SK-N-SH (cell line): Measurements from ENCODE around the gene NUP188. TPM values are rescaled to one million over a fixed set of nuclear protein-coding genes. Genes with fewer than 3 reads are reported as not detected.

ENCODE experiments used
- CTCF ChIA-PET: fragments of 300-600, 350-600 bp; formaldehyde crosslinking; extraction: SDS; loops from one replicate; lab custom pipeline; 2021; lab: Yijun Ruan, JAX
- POLR2A ChIA-PET: fragments of 350-600 bp; sonication (Branson Sonifier 250); formaldehyde crosslinking; extraction: SDS; loops from one replicate; lab custom pipeline; 2020; ENCODE audit warnings: antibody characterized with exemption, inconsistent platforms; lab: Yijun Ruan, JAX
- DNase-seq: peaks from one replicate; pipeline ENCODE4 v3.0.0; 2012
- H2AFZ ChIP-seq: fragments of 200-600 bp; sonication (generic); 2 replicates; pipeline ENCODE4 v1.8.1; 2016; ENCODE audit warnings: antibody characterized with exemption, mild to moderate bottlenecking, low read depth
- H3F3A ChIP-seq: fragments of 200-600 bp; sonication (generic); replicated peaks from 2 replicates; pipeline ENCODE3; 2016; ENCODE audit warnings: antibody characterized with exemption, mild to moderate bottlenecking; ENCODE audit not compliant: insufficient read depth
- H3K27ac ChIP-seq, 2 experiments: fragments of 200-500 bp in 1 of 2; fragments of 200-600 bp in 1 of 2; sonication (Bioruptor generic) in 1 of 2; sonication (generic), shearing (Covaris generic) in 1 of 2; 2 replicates each; pipeline versions ENCODE4 v1.5.1 to v1.6.1; 2014 to 2016; ENCODE audit warnings: low read depth in 2 of 2, inconsistent platforms in 1 of 2, low read length in 1 of 2, mild to moderate bottlenecking in 1 of 2, mixed read lengths in 1 of 2
- H3K27me3 ChIP-seq: fragments of 200-600 bp; sonication (generic), shearing (Covaris generic); 2 replicates; pipeline ENCODE4 v1.6.1; 2016; ENCODE audit warnings: mixed run types; ENCODE audit not compliant: insufficient read depth
- H3K36me3 ChIP-seq, 2 experiments: fragments of 200-500 bp in 1 of 2; fragments of 200-600 bp in 1 of 2; sonication (Bioruptor generic) in 1 of 2; sonication (generic) in 1 of 2; replicated peaks in 1 of 2; 2 replicates each; pipeline versions ENCODE3 to v1.5.1; 2014 to 2016; ENCODE audit warnings: low read length in 1 of 2, mild to moderate bottlenecking in 1 of 2; ENCODE audit not compliant: insufficient read depth in 2 of 2, control insufficient read depth in 1 of 2
- H3K4me1 ChIP-seq, 2 experiments: fragments of 200-500 bp in 1 of 2; fragments of 200-600 bp in 1 of 2; sonication (Bioruptor generic) in 1 of 2; sonication (generic), shearing (Covaris generic) in 1 of 2; 2 replicates each; pipeline versions ENCODE4 v1.5.1 to v1.6.1; 2014 to 2016; ENCODE audit warnings: low read depth in 1 of 2, low read length in 1 of 2, mixed run types in 1 of 2; ENCODE audit not compliant: insufficient read depth in 2 of 2, control insufficient read depth in 1 of 2
- H3K4me2 ChIP-seq: fragments of 200-600 bp; sonication (generic), shearing (Covaris generic); 2 replicates; pipeline ENCODE4 v1.6.1; 2017; ENCODE audit warnings: mixed run types
- H3K4me3 ChIP-seq, 2 experiments: fragments of 200-500 bp in 1 of 2; fragments of 200-600 bp in 1 of 2; sonication (Bioruptor generic) in 1 of 2; sonication (generic), shearing (Covaris generic) in 1 of 2; 2 replicates each; pipeline versions ENCODE4 v1.5.1 to v1.8.1; 2014 to 2016; ENCODE audit warnings: low read depth in 2 of 2, inconsistent platforms in 1 of 2, low read length in 1 of 2, mild to moderate bottlenecking in 1 of 2, mixed read lengths in 1 of 2, moderate library complexity in 1 of 2
- H3K79me2 ChIP-seq: fragments of 200-600 bp; sonication (generic); 2 replicates; pipeline ENCODE4 v1.8.1; 2017; ENCODE audit warnings: mild to moderate bottlenecking; ENCODE audit not compliant: insufficient read depth
- H3K9ac ChIP-seq: fragments of 200-600 bp; sonication (generic); 2 replicates; pipeline ENCODE4 v1.6.1; 2017; ENCODE audit warnings: mixed run types
- H3K9me2 ChIP-seq: fragments of 200-600 bp; sonication (generic); 2 replicates; pipeline ENCODE4 v1.6.1; 2017; ENCODE audit warnings: mixed run types
- H3K9me3 ChIP-seq: fragments of 200-600 bp; sonication (generic); 2 replicates; pipeline ENCODE4 v1.6.1; 2017; ENCODE audit warnings: mixed run types, mild to moderate bottlenecking, moderate library complexity
- H4K20me1 ChIP-seq: fragments of 200-600 bp; sonication (generic); 2 replicates; pipeline ENCODE4 v1.6.1; 2017; ENCODE audit warnings: mild to moderate bottlenecking, mixed run types; ENCODE audit not compliant: insufficient read depth
- CHD2 ChIP-seq: fragments of 150-350 bp; IDR thresholded peaks from 2 replicates; pipeline ENCODE4 v1.6.1; 2018; ENCODE audit warnings: low read length; ENCODE audit not compliant: partially characterized antibody
- ELF1 ChIP-seq: IDR thresholded peaks from 2 replicates; pipeline ENCODE4 v1.4.0; 2012
- EZH2phosphoT487 ChIP-seq: fragments of 200-600 bp; sonication (generic); IDR thresholded peaks from 2 replicates; pipeline ENCODE4 v1.6.1; 2017; ENCODE audit warnings: low read depth, mixed run types, mild to moderate bottlenecking, antibody characterized with exemption, moderate library complexity, borderline replicate concordance
- GATA2 ChIP-seq: sonication (generic); formaldehyde crosslinking; IDR thresholded peaks from 2 replicates; pipeline ENCODE4 v1.5.0; 2020; ENCODE audit warnings: mild to moderate bottlenecking, missing genetic modification reagents
- JUND ChIP-seq: IDR thresholded peaks from 2 replicates; pipeline ENCODE4 v1.4.0; 2012
- MEF2A ChIP-seq: IDR thresholded peaks from 2 replicates; pipeline ENCODE4 v1.4.0; 2012; ENCODE audit warnings: low read depth, borderline replicate concordance
- NRF1 ChIP-seq: IDR thresholded peaks from 2 replicates; pipeline ENCODE4 v1.6.1; 2012; ENCODE audit warnings: low read depth, mild to moderate bottlenecking, low read length
- SIN3A ChIP-seq: IDR thresholded peaks from 2 replicates; pipeline ENCODE4 v1.6.1; 2012; ENCODE audit warnings: low read depth, mild to moderate bottlenecking, low read length, moderate library complexity, borderline replicate concordance
- SMC3 ChIP-seq: IDR thresholded peaks from 2 replicates; pipeline ENCODE4 v1.6.1; 2012; ENCODE audit warnings: low read depth, low read length, improper control_type of control experiment
- TAF1 ChIP-seq: IDR thresholded peaks from 2 replicates; pipeline ENCODE4 v1.6.1; 2012; ENCODE audit warnings: low read depth, mild to moderate bottlenecking, low read length, moderate library complexity, borderline replicate concordance
- YY1 ChIP-seq: IDR thresholded peaks from 2 replicates; pipeline ENCODE4 v1.4.0; 2012; ENCODE audit warnings: low read depth, mild to moderate bottlenecking
- WGBS: methylation state at CpG from one replicate; pipeline ENCODE4 v1.1.6; 2017; ENCODE audit warnings: low lambda C conversion rate; 5-methylcytosine and 5-hydroxymethylcytosine counted together
- polyA plus RNA-seq, 3 experiments: library from polyadenylated mRNA; depleted of rRNA; stranded (reverse); fragments of >200 nt; gene quantifications; 2 replicates each; pipeline ENCODE4 v1.2.3, GENCODE V29; 2012
- TF ChIP-seq, protein P1 (sequence below): fragments of 150-350 bp; IDR thresholded peaks from 2 replicates; pipeline ENCODE4 v1.6.1; 2017; ENCODE audit warnings: antibody characterized with exemption, low read length, low read depth, borderline replicate concordance
- TF ChIP-seq, protein P2 (sequence below): IDR thresholded peaks from 2 replicates; pipeline ENCODE4; 2012
- TF ChIP-seq, protein P3 (sequence below): IDR thresholded peaks from 2 replicates; pipeline ENCODE4 v1.6.1; 2012; ENCODE audit warnings: mild to moderate bottlenecking, low read depth, low read length, moderate library complexity

NUP188 gene
- polyA plus RNA-seq, 1 of the 3 experiments (the other 2 are of a cell fraction), result 49.5 TPM

DNA sequence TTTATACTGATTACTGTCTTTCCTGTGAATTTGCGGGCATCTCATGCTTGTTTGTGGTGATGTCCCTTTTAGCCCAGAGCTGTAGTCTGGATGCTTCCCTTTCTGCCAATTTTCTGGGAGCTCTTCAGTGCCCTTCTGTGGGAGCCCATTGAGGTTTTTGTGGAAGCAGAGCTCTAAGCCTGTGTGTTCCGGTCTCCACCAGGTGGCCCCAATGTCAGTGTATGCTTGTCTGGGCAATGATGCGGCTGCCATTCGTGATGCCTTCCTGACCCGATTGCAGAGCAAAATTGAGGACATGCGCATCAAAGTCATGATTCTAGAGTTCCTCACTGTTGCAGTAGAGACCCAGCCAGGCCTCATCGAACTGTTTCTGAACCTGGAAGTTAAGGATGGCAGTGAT lies 45.5 kb downstream of the NUP188 start (continued):
- no peak for TF ChIP-seq SIN3A
- peak; percentile 21; the same call in 1 of the 2 replicates for TF ChIP-seq SMC3
- TF ChIP-seq YY1, result no peak
- TF ChIP-seq, all 33 proteins: peak for 3

DNA sequence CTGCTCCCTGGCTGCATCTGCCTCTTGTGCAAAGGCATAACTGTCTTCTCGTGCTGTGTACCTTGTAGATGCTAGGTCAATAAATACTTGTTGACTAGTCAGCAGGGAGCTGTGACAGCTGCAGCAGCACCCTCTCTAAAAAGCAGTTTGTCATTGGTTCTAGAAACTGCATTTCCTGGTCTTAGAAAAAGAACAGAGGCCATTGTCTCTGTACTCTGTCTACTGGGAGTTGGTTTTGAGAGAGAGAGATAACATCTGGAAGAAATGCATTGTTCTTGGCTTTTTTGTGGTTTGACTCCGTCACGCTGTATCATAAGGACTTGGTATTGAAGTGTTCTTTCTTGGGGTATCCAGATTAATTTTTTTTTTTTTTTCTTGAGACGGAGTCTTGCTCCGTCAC lies 48.3 kb downstream of the NUP188 start:
- TF ChIP-seq ELF1, result no peak
- no peak for TF ChIP-seq JUND
- H3K79me2 ChIP-seq, result no peaks in the 10 kb centered on the region
- H3K9me3 ChIP-seq, result no peaks in the 10 kb centered on the region
- WGBS, result 92% methylated on average over 5 of the region's 5 CpGs
- no peak overlapping the region for H3K27ac ChIP-seq
- no peaks in the 10 kb centered on the region for H3K9me2 ChIP-seq
- H2AFZ ChIP-seq, result no peak overlapping the region
- no peak for DNase-seq
- CTCF ChIA-PET, result interaction anchor here (0.8 to 2.4 kb wide), 3 partner anchors 10 to 15 kb away, joined by 3 to 11 read pairs (median 3); no protein-coding TSS in a partner anchor
- H3K4me1 ChIP-seq, result no peaks in the 10 kb centered on the region; a peak in 1 of 4 replicates
- H3K27me3 ChIP-seq, result no peaks in the 10 kb centered on the region
- POLR2A ChIA-PET, result no interaction called here
- H3F3A ChIP-seq, result no peaks in the 10 kb centered on the region
- H4K20me1 ChIP-seq, result no peaks in the 10 kb centered on the region
- H3K36me3 ChIP-seq, result peaks cover 64 to 67% of the 10 kb centered on the region in 2 experiments
- no peak overlapping the region for H3K4me3 ChIP-seq
- no peak overlapping the region for H3K9ac ChIP-seq
- no peak overlapping the region for H3K4me2 ChIP-seq

DNA sequence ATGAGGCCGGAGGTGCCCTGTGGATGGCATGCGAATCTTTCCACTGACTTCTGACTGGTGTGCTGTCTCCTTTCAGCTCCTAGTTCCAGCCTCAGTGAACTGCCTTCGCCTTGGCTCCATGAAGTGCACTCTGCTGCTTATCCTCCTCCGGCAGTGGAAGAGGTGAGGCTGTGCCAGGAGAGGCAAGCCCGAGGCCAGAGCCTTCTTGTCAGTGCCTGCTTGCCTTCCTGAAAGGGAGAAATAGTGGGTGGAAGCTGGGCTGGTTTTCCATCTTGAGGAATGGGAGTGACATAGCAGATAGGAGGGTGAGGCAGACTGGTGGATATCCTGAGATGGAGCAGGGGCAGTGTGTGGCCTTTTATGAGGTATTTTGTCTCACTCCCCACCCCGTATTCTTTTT lies 51.0 kb downstream of the NUP188 start:
- H3K9ac ChIP-seq, result no peak overlapping the region
- WGBS, result 93% methylated on average over 5 of the region's 6 CpGs
- H3K4me2 ChIP-seq, result no peak overlapping the region
- TF ChIP-seq CHD2, result no peak
- TF ChIP-seq GATA2 (CRISPR knock-in tag), result no peak
- TF ChIP-seq, protein P1, sequence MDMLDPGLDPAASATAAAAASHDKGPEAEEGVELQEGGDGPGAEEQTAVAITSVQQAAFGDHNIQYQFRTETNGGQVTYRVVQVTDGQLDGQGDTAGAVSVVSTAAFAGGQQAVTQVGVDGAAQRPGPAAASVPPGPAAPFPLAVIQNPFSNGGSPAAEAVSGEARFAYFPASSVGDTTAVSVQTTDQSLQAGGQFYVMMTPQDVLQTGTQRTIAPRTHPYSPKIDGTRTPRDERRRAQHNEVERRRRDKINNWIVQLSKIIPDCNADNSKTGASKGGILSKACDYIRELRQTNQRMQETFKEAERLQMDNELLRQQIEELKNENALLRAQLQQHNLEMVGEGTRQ, result no peak
- TF ChIP-seq, protein P2, sequence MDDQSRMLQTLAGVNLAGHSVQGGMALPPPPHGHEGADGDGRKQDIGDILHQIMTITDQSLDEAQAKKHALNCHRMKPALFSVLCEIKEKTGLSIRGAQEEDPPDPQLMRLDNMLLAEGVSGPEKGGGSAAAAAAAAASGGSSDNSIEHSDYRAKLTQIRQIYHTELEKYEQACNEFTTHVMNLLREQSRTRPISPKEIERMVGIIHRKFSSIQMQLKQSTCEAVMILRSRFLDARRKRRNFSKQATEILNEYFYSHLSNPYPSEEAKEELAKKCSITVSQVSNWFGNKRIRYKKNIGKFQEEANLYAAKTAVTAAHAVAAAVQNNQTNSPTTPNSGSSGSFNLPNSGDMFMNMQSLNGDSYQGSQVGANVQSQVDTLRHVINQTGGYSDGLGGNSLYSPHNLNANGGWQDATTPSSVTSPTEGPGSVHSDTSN, result no peak
- no peak for TF ChIP-seq NRF1
- TF ChIP-seq EZH2phosphoT487, result no peak
- TF ChIP-seq MEF2A, result no peak
- TF ChIP-seq TAF1, result no peak
- TF ChIP-seq, protein P3, sequence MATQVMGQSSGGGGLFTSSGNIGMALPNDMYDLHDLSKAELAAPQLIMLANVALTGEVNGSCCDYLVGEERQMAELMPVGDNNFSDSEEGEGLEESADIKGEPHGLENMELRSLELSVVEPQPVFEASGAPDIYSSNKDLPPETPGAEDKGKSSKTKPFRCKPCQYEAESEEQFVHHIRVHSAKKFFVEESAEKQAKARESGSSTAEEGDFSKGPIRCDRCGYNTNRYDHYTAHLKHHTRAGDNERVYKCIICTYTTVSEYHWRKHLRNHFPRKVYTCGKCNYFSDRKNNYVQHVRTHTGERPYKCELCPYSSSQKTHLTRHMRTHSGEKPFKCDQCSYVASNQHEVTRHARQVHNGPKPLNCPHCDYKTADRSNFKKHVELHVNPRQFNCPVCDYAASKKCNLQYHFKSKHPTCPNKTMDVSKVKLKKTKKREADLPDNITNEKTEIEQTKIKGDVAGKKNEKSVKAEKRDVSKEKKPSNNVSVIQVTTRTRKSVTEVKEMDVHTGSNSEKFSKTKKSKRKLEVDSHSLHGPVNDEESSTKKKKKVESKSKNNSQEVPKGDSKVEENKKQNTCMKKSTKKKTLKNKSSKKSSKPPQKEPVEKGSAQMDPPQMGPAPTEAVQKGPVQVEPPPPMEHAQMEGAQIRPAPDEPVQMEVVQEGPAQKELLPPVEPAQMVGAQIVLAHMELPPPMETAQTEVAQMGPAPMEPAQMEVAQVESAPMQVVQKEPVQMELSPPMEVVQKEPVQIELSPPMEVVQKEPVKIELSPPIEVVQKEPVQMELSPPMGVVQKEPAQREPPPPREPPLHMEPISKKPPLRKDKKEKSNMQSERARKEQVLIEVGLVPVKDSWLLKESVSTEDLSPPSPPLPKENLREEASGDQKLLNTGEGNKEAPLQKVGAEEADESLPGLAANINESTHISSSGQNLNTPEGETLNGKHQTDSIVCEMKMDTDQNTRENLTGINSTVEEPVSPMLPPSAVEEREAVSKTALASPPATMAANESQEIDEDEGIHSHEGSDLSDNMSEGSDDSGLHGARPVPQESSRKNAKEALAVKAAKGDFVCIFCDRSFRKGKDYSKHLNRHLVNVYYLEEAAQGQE, result no peak
- TF ChIP-seq, all 33 proteins: peak for 0
- Histone ChIP-seq H4K20me1 (no peaks in the 10 kb centered on the region), H3K27ac (no peak overlapping the region), H3F3A (peaks cover under 1% of the 10 kb centered on the region), H3K79me2 (no peaks in the 10 kb centered on the region), H3K9me3 (no peaks in the 10 kb centered on the region), H2AFZ (no peak overlapping the region), H3K27me3 (no peaks in the 10 kb centered on the region), H3K4me1 (no peaks in the 10 kb centered on the region; a peak in 1 of 4 replicates), H3K9me2 (no peaks in the 10 kb centered on the region), H3K36me3 (peaks cover 59 to 75% of the 10 kb centered on the region in 2 experiments), H3K4me3 (no peak overlapping the region)
- ChIA-PET POLR2A (no interaction called here), CTCF (interaction anchor here (1.2 to 2.0 kb wide), 2 partner anchors 9 to 11 kb away, joined by 4 to 5 read pairs; no protein-coding TSS in a partner anchor)
- DNase-seq, result no peak
